HG02798 (cell line): ENCODE results near the gene NF1.

Experiments
- ATAC-seq: cut with Tn5 transposase; IDR thresholded peaks from one replicate; pipeline ENCODE4 v1.9.1; 2021; ENCODE audit warnings: mild to moderate bottlenecking; ENCODE audit not compliant: unreplicated experiment, poor library complexity

Gene NF1

GRCh38 chr17:31415004-31415454 lies 320.3 kb downstream of the NF1 start:
- no peak for ATAC-seq

DNA sequence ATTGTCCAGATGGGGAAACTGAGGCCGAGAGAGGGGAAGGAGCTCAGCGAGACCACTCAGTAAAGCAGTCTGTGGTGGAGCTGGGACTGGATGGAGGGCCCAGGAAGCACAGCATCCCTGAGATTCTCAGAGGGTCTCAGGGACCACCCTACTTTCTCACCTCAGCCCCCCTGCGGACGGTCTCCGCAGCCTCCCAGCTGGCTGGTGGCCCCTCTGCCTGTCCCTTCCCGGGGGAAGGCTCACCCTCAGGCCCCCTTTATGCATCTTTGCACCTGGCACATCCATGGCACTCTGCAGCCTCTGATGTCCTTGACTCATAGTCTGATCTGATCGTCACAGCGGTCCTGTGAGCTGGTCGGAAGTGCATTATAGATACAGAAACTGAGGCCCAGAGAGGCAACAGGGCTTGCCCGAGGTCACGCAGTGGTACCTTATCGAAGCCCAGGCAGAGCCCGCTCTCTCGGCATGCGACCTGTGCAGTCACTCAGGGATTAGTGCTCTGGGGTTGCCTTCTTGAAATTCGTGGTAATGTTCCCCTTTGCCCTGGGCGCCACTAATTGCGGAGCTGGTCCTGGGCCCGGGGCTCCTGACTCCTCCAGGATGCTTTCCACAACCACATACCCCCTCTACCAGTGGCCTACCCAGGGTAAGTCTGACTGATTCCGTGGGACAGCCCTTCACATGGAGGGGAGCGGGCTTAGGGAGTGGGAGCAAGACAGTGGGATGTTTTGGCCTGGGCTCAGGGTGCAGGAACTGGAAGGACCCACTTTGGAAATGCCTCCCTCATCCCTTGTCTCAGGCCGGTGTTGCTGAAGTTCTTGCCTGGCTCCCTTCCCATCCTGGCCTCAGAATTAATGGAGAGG lies 321.1 kb downstream of the NF1 start:
- no peak for ATAC-seq

- no peak for ATAC-seq
These were observed 321.7 kb downstream of the NF1 start for GRCh38 chr17:31416503-31416923.

- ATAC-seq, result no peak
These were observed 322.4 kb downstream of the NF1 start for GRCh38 chr17:31417051-31417792.

DNA sequence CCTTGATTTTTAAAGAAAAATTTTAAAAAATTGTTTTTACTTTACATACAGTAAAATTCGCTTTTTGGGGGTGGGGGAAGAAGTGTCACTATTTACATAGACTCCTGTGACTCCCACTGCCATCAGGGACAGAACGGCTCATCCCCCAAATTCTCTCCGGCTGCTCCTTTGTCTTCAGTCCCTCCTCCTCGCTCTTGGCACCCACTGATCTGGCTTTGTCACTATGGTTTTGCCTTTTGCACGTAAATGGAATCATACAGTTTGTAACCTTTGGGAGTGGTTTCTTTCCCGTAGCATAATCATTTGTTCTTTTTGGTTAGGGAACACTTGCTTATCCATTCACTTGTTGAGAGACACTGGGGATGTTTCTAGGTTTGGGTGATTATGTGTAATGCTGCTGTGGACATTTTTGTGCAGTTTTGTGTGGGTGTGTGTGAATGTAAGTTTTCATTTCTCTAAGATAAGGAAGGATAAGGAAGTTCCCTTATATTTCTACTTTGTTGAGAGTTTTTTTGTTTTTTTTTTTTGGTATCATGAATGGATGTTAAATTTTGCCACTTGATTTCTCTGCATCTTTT lies 324.1 kb downstream of the NF1 start:
- no peak for ATAC-seq

GRCh38 chr17:31422443-31422842 lies 327.7 kb downstream of the NF1 start:
- no peak for ATAC-seq

- no peak for ATAC-seq
These were observed 330.1 kb downstream of the NF1 start for GRCh38 chr17:31424944-31425281.

- ATAC-seq, result no peak
These were observed 330.7 kb downstream of the NF1 start for GRCh38 chr17:31425282-31426040.
